Measurements from ENCODE around the gene KIF25.

Gene KIF25

GRCh38 chr6:168039301-168039700, 41.8 kb downstream of the KIF25 start:
- DNase-seq, result no peak

- DNase-seq, result no peak
Measured at GRCh38 chr6:168039849-168040248, 42.4 kb downstream of the KIF25 start.

- no peak for DNase-seq
Measured at GRCh38 chr6:168040856-168041496, 43.5 kb downstream of the KIF25 start.

GRCh38 chr6:168041928-168042327, 44.5 kb downstream of the KIF25 start:
- no peak for DNase-seq

GRCh38 chr6:168042426-168043192, 45.1 kb downstream of the KIF25 start:
- no peak for DNase-seq

GRCh38 chr6:168043193-168043847, 45.8 kb downstream of the KIF25 start:
- DNase-seq, result no peak

- DNase-seq, result no peak
Measured at GRCh38 chr6:168043848-168044415, 46.5 kb downstream of the KIF25 start.

- no peak for DNase-seq
Measured at GRCh38 chr6:168044521-168045130, 47.2 kb downstream of the KIF25 start.

- no peak for DNase-seq
Measured at GRCh38 chr6:168045141-168045691, 47.7 kb downstream of the KIF25 start.

- DNase-seq, result no peak
Measured at GRCh38 chr6:168045706-168046620, 48.5 kb downstream of the KIF25 start.

GRCh38 chr6:168046696-168047095, 49.2 kb downstream of the KIF25 start:
- no peak for DNase-seq

- DNase-seq, result no peak
Measured at GRCh38 chr6:168047841-168048723, 50.6 kb downstream of the KIF25 start.

GRCh38 chr6:168048724-168049025, 51.2 kb downstream of the KIF25 start:
- no peak for DNase-seq

GRCh38 chr6:168049277-168049676, 51.8 kb downstream of the KIF25 start:
- no peak for DNase-seq

GRCh38 chr6:168049706-168050224, 52.3 kb downstream of the KIF25 start:
- DNase-seq, result no peak

GRCh38 chr6:168050225-168050880, 52.9 kb downstream of the KIF25 start:
- no peak for DNase-seq

GRCh38 chr6:168050881-168051586, 53.6 kb downstream of the KIF25 start:
- no peak for DNase-seq

- no peak for DNase-seq
Measured at GRCh38 chr6:168051648-168052047, 54.2 kb downstream of the KIF25 start.

- DNase-seq, result no peak
Measured at GRCh38 chr6:168052291-168052891, 54.9 kb downstream of the KIF25 start.

Data from CD4-positive, alpha-beta T cell treated with Interleukin-21 for 1 hour (primary cell).